Activated naive CD8-positive, alpha-beta T cell (primary cell): ENCODE results near the gene PMS1.
A peak's percentile ranks its signal among the peaks of the same experiment; 100 is the strongest.

Experiments used
- H3K27ac Mint-ChIP-seq: one replicate; pipeline ENCODE4 v1.8.0; 2021; ENCODE audit warnings: mixed read lengths
- H3K27me3 Mint-ChIP-seq: one replicate; pipeline ENCODE4 v1.8.0; 2021; ENCODE audit warnings: mixed read lengths
- H3K36me3 Mint-ChIP-seq: one replicate; pipeline ENCODE4 v1.8.0; 2021; ENCODE audit warnings: mixed read lengths
- H3K4me1 Mint-ChIP-seq: one replicate; pipeline ENCODE4 v1.8.0; 2021; ENCODE audit warnings: low read depth, mixed read lengths
- H3K4me3 Mint-ChIP-seq: one replicate; pipeline ENCODE4 v1.8.0; 2021; ENCODE audit warnings: mild to moderate bottlenecking, mixed read lengths
- H3K9me3 Mint-ChIP-seq: one replicate; pipeline ENCODE4 v1.8.0; 2021; ENCODE audit warnings: low read depth, mixed read lengths

The PMS1 gene

DNA sequence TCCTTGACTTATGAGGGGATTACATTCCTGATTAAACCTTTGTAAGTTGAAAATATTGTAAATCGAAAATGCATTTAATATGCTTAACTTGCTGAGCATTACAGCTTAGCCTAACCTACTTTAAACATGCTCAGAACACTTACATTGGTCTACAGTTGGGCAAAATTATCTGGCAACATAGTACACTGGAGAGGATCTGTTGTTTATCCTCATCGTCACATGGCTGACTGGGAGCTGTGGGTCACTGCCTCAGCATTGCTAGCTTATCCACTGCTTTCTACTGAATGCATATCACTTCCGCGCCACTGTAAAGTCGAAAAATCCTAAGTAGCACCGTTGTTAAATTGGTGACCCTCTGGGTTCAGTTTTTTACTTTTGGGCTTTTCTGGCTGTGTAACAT, 13.7 kb downstream of the PMS1 start:
- H3K4me3 Mint-ChIP-seq = no peak overlapping the region
- no peaks in the 10 kb centered on the region for H3K27me3 Mint-ChIP-seq
- no peak overlapping the region for H3K27ac Mint-ChIP-seq
- peaks cover 2% of the 10 kb centered on the region for H3K4me1 Mint-ChIP-seq
- no peaks in the 10 kb centered on the region for H3K9me3 Mint-ChIP-seq
- H3K36me3 Mint-ChIP-seq = peaks cover 16% of the 10 kb centered on the region

DNA sequence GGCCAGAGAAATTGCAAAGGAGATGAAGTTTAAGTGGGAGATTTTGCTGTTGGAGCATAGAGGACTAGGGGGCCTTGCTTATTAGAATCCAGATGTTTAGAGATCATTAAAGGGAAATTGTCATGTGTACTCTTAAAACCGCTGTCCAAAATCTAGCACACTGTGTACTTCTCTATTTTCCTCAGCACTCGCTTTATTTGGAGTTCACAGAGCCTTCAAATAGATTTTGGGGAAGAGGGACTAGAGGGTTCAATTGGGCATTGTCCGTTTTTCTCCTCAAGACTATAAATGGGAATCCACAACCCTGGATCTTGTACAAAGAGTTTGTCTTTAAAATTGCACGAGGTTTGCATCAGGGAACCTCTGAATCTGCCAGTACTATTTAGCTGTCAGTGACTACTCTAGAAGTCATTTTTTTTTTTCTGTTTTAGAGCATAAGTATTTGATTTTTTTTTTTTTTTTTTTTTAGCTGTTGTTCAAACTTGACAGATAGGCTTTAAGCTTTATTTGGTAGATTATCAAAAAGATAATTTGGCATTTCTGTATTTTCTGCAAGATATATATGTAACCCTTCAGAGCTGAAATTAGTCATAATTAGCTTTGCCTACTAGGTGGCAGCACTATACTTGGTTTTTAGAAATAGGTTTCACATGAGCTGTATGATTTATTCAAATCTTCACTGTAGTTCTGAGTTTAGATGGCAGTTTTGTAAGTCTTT, 14.2 kb downstream of the PMS1 start:
- no peaks in the 10 kb centered on the region for H3K27me3 Mint-ChIP-seq
- peaks cover 2% of the 10 kb centered on the region for H3K4me1 Mint-ChIP-seq
- no peak overlapping the region for H3K27ac Mint-ChIP-seq
- peaks cover 14% of the 10 kb centered on the region for H3K36me3 Mint-ChIP-seq
- no peak overlapping the region for H3K4me3 Mint-ChIP-seq
- H3K9me3 Mint-ChIP-seq = no peaks in the 10 kb centered on the region

DNA sequence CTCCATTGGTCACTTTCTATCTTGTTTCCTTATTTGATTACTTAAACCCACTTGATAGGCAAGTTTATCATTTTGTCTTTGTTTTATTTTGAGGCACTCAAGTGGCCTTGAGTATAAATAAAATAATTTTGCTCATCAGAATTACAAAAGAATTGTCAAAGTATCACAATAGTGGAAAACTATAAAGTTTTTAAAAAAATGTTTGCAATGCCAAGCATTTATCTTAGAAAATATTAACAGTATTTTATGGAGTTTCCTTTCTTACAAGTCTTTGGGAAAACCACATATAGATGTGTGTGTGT, 14.7 kb downstream of the PMS1 start:
- H3K4me3 Mint-ChIP-seq = no peak overlapping the region
- no peak overlapping the region for H3K27ac Mint-ChIP-seq
- no peaks in the 10 kb centered on the region for H3K27me3 Mint-ChIP-seq
- no peaks in the 10 kb centered on the region for H3K9me3 Mint-ChIP-seq
- peaks cover 14% of the 10 kb centered on the region for H3K36me3 Mint-ChIP-seq
- H3K4me1 Mint-ChIP-seq = peaks cover 2% of the 10 kb centered on the region

DNA sequence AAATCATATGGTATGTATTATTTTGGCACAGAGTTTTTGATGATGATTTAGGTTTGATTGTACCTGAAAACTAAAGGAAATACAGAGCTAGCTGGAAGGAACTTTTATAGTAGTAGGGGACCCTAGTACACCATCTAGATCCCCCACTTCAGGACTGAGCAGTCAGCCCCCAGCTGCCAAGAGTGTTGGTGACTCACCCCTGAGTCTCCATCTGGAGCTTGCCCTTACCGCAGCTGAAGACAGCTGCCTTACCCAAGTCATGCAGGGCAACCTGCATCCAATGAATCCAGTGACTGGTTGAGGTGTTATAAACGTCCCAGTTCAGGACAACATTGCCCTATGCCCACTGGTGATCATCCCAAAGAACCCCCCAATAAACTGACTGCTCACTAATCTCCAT, 15.3 kb downstream of the PMS1 start:
- H3K27ac Mint-ChIP-seq = no peak overlapping the region
- no peaks in the 10 kb centered on the region for H3K27me3 Mint-ChIP-seq
- peaks cover 2% of the 10 kb centered on the region for H3K4me1 Mint-ChIP-seq
- H3K36me3 Mint-ChIP-seq = peaks cover 14% of the 10 kb centered on the region
- no peak overlapping the region for H3K4me3 Mint-ChIP-seq
- no peaks in the 10 kb centered on the region for H3K9me3 Mint-ChIP-seq

DNA sequence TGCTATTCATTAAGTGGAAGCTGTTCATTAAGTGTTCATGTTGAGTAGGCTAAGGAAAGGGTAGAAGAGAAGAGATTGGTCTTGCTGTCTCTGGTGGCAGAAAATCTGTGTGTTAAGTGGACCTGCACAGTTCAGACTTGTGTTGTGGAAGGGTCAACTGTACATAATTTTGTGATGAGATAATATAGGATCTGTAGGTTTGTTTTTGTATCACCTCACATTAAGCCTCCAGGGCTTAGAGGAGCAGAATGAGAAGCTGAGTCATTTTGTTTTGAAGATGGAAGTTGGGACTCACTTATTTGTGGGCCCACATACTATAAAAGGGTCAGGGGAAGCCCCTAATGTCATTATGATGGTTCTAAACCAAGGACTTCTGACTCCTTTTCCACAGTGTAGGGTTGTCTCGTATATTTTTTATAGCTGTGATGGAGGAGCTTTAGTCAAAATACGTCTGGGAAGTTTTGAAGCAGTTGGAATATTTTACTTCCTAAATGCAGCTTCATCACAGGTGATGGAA, 18.2 kb downstream of the PMS1 start:
- no peaks in the 10 kb centered on the region for H3K9me3 Mint-ChIP-seq
- peaks cover 6% of the 10 kb centered on the region for H3K36me3 Mint-ChIP-seq
- H3K4me1 Mint-ChIP-seq = peaks cover 4% of the 10 kb centered on the region
- no peaks in the 10 kb centered on the region for H3K27me3 Mint-ChIP-seq
- H3K27ac Mint-ChIP-seq = no peak overlapping the region
- no peak overlapping the region for H3K4me3 Mint-ChIP-seq

DNA sequence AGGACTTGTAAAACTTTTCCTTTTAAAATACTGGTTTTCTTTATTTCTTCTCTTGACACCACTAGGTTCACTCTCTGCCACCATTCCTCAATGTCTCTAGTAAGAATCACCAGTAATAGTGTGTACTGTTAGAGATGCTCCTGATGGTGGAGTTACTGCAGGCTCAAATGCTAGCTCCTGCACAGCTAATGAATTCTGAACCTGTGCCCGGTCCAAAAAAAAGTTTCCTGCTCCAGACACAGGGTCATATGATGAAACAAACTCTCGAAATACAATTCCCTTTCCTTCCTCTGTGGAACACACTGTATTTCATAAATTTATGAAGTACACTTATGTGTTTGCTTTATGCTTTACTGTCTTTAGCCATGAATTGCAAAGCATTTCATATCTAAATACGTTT, 19.2 kb downstream of the PMS1 start:
- Mint-ChIP-seq H3K4me3 (no peak overlapping the region), H3K4me1 (peaks cover 4% of the 10 kb centered on the region), H3K9me3 (no peaks in the 10 kb centered on the region), H3K27ac (no peak overlapping the region), H3K36me3 (peaks cover 6% of the 10 kb centered on the region), H3K27me3 (no peaks in the 10 kb centered on the region)

DNA sequence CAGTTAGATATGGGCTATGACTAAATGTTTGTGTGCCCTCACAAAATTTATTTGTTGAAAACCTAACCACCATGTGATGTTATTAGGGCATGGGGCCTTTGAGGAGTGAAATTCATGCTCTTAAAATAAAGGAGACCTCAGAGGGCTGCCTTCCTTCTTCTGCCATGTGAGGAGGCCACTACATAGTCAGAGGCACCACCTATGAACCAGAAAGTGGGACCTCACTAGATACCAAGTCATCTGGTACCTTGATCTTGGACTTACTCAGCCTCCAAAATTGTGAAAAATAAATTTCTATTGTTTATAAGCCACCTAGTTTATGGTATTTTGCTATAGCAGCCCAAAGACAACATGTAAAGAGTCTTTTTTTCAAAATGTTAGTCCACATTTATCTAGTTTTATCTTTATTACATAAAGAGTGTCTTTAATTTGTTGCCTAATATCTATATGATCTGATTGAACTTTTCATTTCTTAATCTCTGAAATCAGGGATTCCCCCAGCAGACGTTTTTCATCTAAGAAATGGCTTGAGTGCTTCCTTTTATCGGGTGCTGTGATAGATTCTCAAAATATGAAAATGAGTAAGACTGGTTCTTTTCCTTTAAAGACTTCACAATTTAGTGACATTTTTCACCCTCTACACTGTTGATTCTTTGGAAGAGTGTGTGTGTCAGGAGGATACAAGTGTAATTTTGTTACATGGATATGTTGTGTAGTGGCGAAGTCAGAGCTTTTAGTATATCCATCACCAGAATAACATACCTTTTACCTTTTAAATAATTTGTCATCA, 34.2 kb downstream of the PMS1 start:
- Mint-ChIP-seq H3K36me3 (peaks cover 15% of the 10 kb centered on the region), H3K4me3 (peak overlapping the region; percentile 27), H3K27ac (peak overlapping the region; percentile 75), H3K4me1 (peaks cover 17% of the 10 kb centered on the region), H3K27me3 (no peaks in the 10 kb centered on the region), H3K9me3 (no peaks in the 10 kb centered on the region)

DNA sequence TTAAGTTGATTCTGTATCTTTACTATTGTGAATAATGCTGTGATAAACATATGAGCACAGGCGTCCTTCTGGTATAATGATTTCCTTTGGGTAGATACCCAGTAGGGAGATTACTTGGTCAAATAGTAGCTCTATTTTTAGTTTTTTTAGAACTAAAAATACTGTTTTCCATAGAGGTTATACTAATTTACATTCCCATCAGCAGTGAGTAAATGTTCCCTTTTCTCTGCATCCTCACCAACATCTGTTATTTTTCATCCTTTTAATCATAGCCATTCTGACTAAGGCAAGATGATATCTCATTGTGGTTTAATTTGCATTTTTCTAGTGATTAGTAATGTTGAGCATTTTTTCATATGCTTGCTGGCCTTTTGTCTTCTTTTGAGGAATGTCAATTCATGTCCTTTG, 35.1 kb downstream of the PMS1 start:
- H3K27me3 Mint-ChIP-seq = no peaks in the 10 kb centered on the region
- H3K4me1 Mint-ChIP-seq = peaks cover 17% of the 10 kb centered on the region
- peaks cover 12% of the 10 kb centered on the region for H3K36me3 Mint-ChIP-seq
- no peaks in the 10 kb centered on the region for H3K9me3 Mint-ChIP-seq
- peak overlapping the region; percentile 75 for H3K27ac Mint-ChIP-seq
- H3K4me3 Mint-ChIP-seq = peak overlapping the region; percentile 27

DNA sequence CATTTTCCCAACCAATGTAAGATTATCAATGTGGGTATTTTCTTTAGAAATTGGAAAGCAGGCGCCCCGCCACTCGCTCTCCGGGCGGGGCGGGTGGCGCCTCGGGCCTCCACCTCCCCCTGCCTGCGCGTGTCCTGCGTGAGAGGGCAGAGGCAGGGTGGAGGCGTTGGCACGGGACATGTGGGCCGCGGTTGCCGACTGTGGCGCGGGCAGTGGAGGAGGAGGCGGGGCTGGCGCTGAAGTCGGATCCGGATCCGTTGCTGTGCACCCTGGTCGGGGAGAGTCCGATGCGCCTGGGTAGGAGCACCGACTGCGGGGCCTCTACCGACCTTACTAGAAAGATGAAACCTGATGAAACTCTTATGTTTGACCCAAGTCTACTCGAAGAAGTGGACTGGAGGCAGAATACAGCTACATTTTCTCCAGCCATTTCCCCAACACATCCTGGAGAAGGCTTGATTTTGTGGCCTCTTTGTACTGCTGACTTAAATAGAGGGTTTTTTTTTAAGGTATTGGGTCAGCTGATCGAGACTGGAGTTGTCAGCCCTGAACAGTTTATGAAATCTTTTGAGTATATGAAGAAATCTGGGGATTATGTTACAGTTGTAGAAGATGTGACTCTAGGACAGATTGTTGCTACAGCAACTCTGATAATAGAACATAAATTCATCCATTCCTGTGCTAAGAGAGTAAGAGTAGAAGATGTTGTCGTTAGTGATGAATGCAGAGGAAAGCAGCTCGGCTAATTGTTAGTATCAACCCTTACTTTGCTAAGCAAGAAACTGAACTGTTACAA, 37.9 kb downstream of the PMS1 start:
- Mint-ChIP-seq H3K27me3 (no peaks in the 10 kb centered on the region), H3K36me3 (peaks cover 21% of the 10 kb centered on the region), H3K4me1 (peaks cover 17% of the 10 kb centered on the region), H3K27ac (no peak overlapping the region), H3K4me3 (no peak overlapping the region), H3K9me3 (no peaks in the 10 kb centered on the region)

DNA sequence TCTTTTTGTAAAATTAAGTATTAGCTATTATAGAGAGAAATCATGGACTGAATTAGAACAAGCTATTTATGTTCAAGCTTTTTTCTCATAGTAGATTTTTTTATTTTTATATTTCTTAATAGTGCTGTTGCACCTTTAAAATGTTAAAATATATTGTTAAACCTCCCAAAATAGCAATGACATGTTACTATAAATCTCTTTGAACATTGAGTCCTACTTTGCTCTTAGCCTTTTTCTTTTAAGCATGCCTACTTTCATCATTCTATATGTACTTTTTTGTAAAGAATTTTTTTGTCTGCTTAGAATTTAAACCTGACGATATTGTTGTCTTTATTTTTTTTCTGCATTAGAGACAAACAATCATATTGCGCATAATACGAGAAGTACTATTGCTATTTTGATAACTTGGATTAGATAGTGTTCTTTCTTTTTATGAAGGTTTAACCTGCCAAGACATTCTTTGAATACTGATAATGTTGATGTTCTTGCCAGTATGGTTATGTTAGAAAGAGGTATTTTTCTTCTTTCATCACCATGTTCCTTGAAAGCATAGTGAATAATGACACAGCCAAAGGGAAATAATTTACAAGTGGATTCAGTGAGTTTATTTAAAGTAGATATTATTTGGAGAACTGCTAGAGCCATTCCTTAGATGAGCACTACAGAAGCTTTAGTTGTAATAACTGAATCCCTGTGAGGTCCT, 40.6 kb downstream of the PMS1 start:
- no peak overlapping the region for H3K4me3 Mint-ChIP-seq
- H3K27me3 Mint-ChIP-seq = no peaks in the 10 kb centered on the region
- no peaks in the 10 kb centered on the region for H3K9me3 Mint-ChIP-seq
- peaks cover 2% of the 10 kb centered on the region for H3K4me1 Mint-ChIP-seq
- no peak overlapping the region for H3K27ac Mint-ChIP-seq
- peaks cover 20% of the 10 kb centered on the region for H3K36me3 Mint-ChIP-seq

DNA sequence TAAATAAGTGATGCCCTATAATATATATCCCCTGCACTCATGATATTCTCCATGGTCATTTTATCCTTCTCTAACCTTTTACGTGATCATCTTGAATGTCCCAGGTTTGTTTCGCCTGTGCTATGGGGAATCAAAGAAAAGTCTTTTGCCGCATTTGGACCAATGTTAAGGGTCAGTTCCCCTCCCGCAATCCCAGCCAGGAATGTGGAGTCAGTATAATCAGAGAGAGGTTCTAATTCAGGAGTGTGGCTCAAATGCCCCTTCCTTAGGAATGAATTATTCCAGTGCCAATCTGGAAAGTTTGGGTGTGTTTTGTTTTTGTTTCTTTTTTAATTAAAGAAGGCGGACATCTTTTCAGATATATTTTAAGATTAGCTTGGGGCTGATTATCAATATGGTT, 41.8 kb downstream of the PMS1 start:
- no peaks in the 10 kb centered on the region for H3K27me3 Mint-ChIP-seq
- H3K27ac Mint-ChIP-seq = no peak overlapping the region
- H3K4me1 Mint-ChIP-seq = peaks cover 2% of the 10 kb centered on the region
- peaks cover 21% of the 10 kb centered on the region for H3K36me3 Mint-ChIP-seq
- H3K4me3 Mint-ChIP-seq = no peak overlapping the region
- no peaks in the 10 kb centered on the region for H3K9me3 Mint-ChIP-seq

DNA sequence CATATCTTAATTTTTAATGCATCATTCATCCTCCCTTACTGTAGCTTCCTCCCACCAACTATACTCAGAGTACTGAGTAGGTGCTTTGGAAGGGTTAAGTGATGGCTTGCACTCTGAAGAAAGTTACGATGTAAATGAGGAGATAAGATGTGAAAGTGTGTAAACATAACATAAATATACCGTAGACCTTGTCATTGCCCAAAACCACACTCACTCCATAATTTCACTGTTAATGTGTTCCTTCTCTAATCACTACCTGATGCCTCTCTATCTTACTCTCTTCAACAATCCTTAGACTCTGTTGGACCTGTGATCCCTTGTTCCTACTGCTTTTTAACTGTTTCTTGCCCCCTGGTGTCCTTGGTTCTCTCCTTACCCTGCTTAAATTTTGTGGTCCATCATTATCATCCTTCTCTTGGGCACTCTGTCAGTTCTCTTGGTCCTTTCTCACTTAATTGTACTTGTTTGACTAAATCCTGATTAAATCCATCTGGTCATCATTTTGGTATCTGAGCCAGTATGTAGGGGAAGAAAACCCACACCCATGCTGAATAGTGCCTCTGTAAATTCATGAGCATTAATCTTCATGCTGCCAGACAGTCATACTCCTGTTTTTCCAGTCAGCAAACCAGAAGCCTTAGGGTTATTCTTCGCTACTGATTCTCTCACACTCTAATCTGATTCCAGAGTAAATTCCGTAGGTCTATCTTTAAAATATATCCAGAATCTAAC, 45.0 kb downstream of the PMS1 start:
- peaks cover 25% of the 10 kb centered on the region for H3K36me3 Mint-ChIP-seq
- H3K27me3 Mint-ChIP-seq = no peaks in the 10 kb centered on the region
- no peaks in the 10 kb centered on the region for H3K4me1 Mint-ChIP-seq
- no peaks in the 10 kb centered on the region for H3K9me3 Mint-ChIP-seq
- H3K27ac Mint-ChIP-seq = no peak overlapping the region
- no peak overlapping the region for H3K4me3 Mint-ChIP-seq

DNA sequence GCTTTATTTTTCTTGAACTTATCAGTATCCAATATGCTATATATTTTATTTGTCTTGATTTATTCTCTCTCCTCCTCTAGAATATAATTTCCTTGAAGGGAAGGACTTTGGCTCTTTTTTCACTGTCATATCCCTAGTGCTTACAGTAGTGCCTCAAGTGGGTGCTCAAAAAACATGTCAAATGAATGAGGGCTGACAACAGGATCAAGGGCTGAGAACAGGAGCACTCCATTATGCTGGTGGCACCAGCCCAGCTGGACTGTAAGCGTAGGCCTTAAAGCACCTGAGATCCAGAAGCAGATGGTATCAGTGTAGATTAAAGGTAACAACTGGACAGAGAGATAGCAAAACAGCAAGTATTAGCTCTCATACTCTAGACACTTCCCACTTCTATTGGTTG, 46.3 kb downstream of the PMS1 start:
- Mint-ChIP-seq H3K27me3 (no peaks in the 10 kb centered on the region), H3K36me3 (peaks cover 25% of the 10 kb centered on the region), H3K9me3 (no peaks in the 10 kb centered on the region), H3K27ac (peak overlapping the region; percentile 30), H3K4me1 (no peaks in the 10 kb centered on the region), H3K4me3 (no peak overlapping the region)

DNA sequence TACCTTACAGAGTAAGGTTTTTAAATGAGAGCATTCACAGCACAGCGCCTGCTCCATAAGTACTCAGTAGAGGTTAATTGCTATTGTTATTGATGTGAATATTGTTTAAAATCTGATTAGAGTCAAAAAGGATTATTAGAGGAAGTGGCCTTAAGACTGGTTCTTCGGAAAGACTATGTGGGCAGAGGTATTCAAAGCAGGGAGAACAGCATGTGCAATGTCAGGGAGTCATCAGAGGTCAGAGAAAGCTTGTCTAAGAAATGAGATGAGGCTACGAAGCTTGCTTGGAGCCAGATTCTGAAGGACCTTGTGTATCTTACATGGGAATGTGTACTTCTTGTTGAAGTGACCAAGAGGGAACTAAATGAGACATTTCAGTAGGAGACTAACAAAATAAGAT, 49.8 kb downstream of the PMS1 start:
- Mint-ChIP-seq H3K27me3 (no peaks in the 10 kb centered on the region), H3K27ac (no peak overlapping the region), H3K4me3 (no peak overlapping the region), H3K4me1 (peaks cover 6% of the 10 kb centered on the region), H3K9me3 (no peaks in the 10 kb centered on the region), H3K36me3 (peaks cover 23% of the 10 kb centered on the region)
